Neural cell (in vitro differentiated cells): ENCODE measurements around the gene EPHX1.

Source experiments
- CTCF ChIP-seq: fragments of 450-650 bp; IDR thresholded peaks from 2 replicates; pipeline ENCODE4 v1.5.1; 2014; ENCODE audit warnings: antibody characterized with exemption, mild to moderate bottlenecking, moderate library complexity; ENCODE audit not compliant: poor library complexity, severe bottlenecking
- MXI1 ChIP-seq: fragments of 450-650 bp; conservative IDR thresholded peaks from 2 replicates; pipeline ENCODE4 v1.6.1; 2014; ENCODE audit warnings: antibody characterized with exemption, mild to moderate bottlenecking; ENCODE audit not compliant: poor library complexity, severe bottlenecking
- REST ChIP-seq: IDR thresholded peaks from 2 replicates; pipeline ENCODE4 v1.6.1; 2012; ENCODE audit warnings: borderline replicate concordance

- no peak for TF ChIP-seq CTCF
- TF ChIP-seq REST: no peak
- TF ChIP-seq MXI1: no peak
Observed at GRCh38 chr1:225885336-225885735, 75.4 kb downstream of the EPHX1 start.
